HG03097 (cell line): ENCODE measurements around the gene KIAA1755.

Experiments
- ATAC-seq: cut with Tn5 transposase; IDR thresholded peaks from one replicate; pipeline ENCODE4 v1.9.1; 2021; ENCODE audit not compliant: unreplicated experiment, low FRiP score

KIAA1755 gene

GRCh38 chr20:38208088-38208487 lies 52.4 kb downstream of the KIAA1755 start:
- ATAC-seq, result no peak

GRCh38 chr20:38207621-38208020 lies 52.9 kb downstream of the KIAA1755 start:
- no peak for ATAC-seq

GRCh38 chr20:38205001-38205400 lies 55.5 kb downstream of the KIAA1755 start:
- no peak for ATAC-seq

GRCh38 chr20:38203981-38204357 lies 56.6 kb downstream of the KIAA1755 start:
- no peak for ATAC-seq

- no peak for ATAC-seq
Observed at GRCh38 chr20:38203337-38203980, 57.1 kb downstream of the KIAA1755 start.

- no peak for ATAC-seq
Observed at GRCh38 chr20:38202982-38203293, 57.6 kb downstream of the KIAA1755 start.

- ATAC-seq, result no peak
Observed at GRCh38 chr20:38202153-38202981, 58.2 kb downstream of the KIAA1755 start.

GRCh38 chr20:38201356-38201755 lies 59.2 kb downstream of the KIAA1755 start:
- ATAC-seq, result no peak

- ATAC-seq, result no peak
Observed at GRCh38 chr20:38200646-38201045, 59.9 kb downstream of the KIAA1755 start.

GRCh38 chr20:38199501-38200390 lies 60.8 kb downstream of the KIAA1755 start:
- no peak for ATAC-seq

GRCh38 chr20:38198238-38198861 lies 62.2 kb downstream of the KIAA1755 start:
- no peak for ATAC-seq

GRCh38 chr20:38197619-38198018 lies 62.9 kb downstream of the KIAA1755 start:
- ATAC-seq, result no peak

GRCh38 chr20:38197217-38197616 lies 63.3 kb downstream of the KIAA1755 start:
- no peak for ATAC-seq

- no peak for ATAC-seq
Observed at GRCh38 chr20:38196592-38196991, 63.9 kb downstream of the KIAA1755 start.

- ATAC-seq, result no peak
Observed at GRCh38 chr20:38196076-38196475, 64.5 kb downstream of the KIAA1755 start.

- no peak for ATAC-seq
Observed at GRCh38 chr20:38195521-38195920, 65.0 kb downstream of the KIAA1755 start.

GRCh38 chr20:38194971-38195504 lies 65.5 kb downstream of the KIAA1755 start:
- no peak for ATAC-seq

GRCh38 chr20:38193586-38194105 lies 66.9 kb downstream of the KIAA1755 start:
- no peak for ATAC-seq

- no peak for ATAC-seq
Observed at GRCh38 chr20:38192323-38192885, 68.1 kb downstream of the KIAA1755 start.

GRCh38 chr20:38191654-38192053 lies 68.9 kb downstream of the KIAA1755 start:
- ATAC-seq, result no peak
